PC-3 (cell line): ENCODE data around the gene GSTM4. TPM values are rescaled to one million over a fixed set of nuclear protein-coding genes. Genes with fewer than 3 reads are reported as not detected.

Experiments
- ATAC-seq: fragments of 200-7000 bp; cut with Tn5 transposase; 2 replicates; pipeline ENCODE4 v1.9.1; 2020; ENCODE audit warnings: mild to moderate bottlenecking, moderate library complexity
- BruUV-seq: library from RNA; stranded (reverse); fragments of 400-500 nt; replicated peaks from 2 replicates; lab custom pipeline; 2021; lab: Mats Ljungman, UMichigan
- CTCF ChIA-PET: fragments of 300-600 bp; sonication (Branson Sonifier 250); formaldehyde crosslinking; loops from one replicate; lab custom pipeline; 2022; ENCODE audit warnings: antibody characterized with exemption; lab: Charles Lee
- POLR2A ChIA-PET: fragments of 300-600 bp; sonication (Branson Sonifier 250); formaldehyde crosslinking; loops from one replicate; lab custom pipeline; 2022; ENCODE audit warnings: antibody characterized with exemption; ENCODE audit not compliant: unreplicated experiment; lab: Charles Lee
- DNase-seq: peaks from one replicate; pipeline ENCODE4 v3.0.0-alpha.2; 2015
- H2AFZ ChIP-seq: fragments of 300-600 bp; sonication (generic); 2 replicates; pipeline ENCODE4 v1.6.0; 2016; ENCODE audit warnings: antibody characterized with exemption, low read length
- H3F3A ChIP-seq: fragments of 300-600 bp; sonication (generic); one replicate; pipeline ENCODE4 v1.6.0; 2017; ENCODE audit warnings: antibody characterized with exemption, low read length, control low read depth, mild to moderate bottlenecking; ENCODE audit not compliant: unreplicated experiment
- H3K27ac ChIP-seq: fragments of 300-600 bp; sonication (generic); 2 replicates; pipeline ENCODE4 v1.5.1; 2016; ENCODE audit warnings: mild to moderate bottlenecking, low read length
- H3K27me3 ChIP-seq: fragments of 300-600 bp; sonication (generic); 2 replicates; pipeline ENCODE4 v1.6.1; 2016; ENCODE audit warnings: low read length, mixed read lengths
- H3K36me3 ChIP-seq: fragments of 300-600 bp; sonication (generic); 2 replicates; pipeline ENCODE4 v1.6.1; 2016; ENCODE audit warnings: low read depth, mixed run types, low read length, mixed read lengths
- H3K4me1 ChIP-seq: fragments of 300-600 bp; sonication (generic); 2 replicates; pipeline ENCODE4 v1.5.1; 2016; ENCODE audit warnings: low read length; ENCODE audit not compliant: insufficient read depth
- H3K4me2 ChIP-seq: fragments of 300-600 bp; sonication (generic); 2 replicates; pipeline ENCODE4 v1.6.0; 2016; ENCODE audit warnings: low read length
- H3K4me3 ChIP-seq: fragments of 300-600 bp; sonication (generic); 2 replicates; pipeline ENCODE4 v1.5.1; 2016; ENCODE audit warnings: mild to moderate bottlenecking, low read length, mixed read lengths
- H3K79me2 ChIP-seq: fragments of 300-600 bp; sonication (generic); 2 replicates; pipeline ENCODE4 v1.6.1; 2017; ENCODE audit warnings: low read length, mixed read lengths
- H3K9ac ChIP-seq: fragments of 300-600 bp; sonication (generic); 2 replicates; pipeline ENCODE4 v1.6.0; 2016; ENCODE audit warnings: mild to moderate bottlenecking, low read length
- H3K9me2 ChIP-seq: fragments of 300-600 bp; sonication (generic); replicated peaks from 2 replicates; pipeline ENCODE4 v1.6.1; 2016; ENCODE audit warnings: mixed run types, low read length, mixed read lengths
- H3K9me3 ChIP-seq: fragments of 300-600 bp; sonication (generic); 2 replicates; pipeline ENCODE4 v1.6.1; 2016; ENCODE audit warnings: low read length, mixed read lengths
- H4K20me1 ChIP-seq: fragments of 300-600 bp; sonication (generic); 2 replicates; pipeline ENCODE4 v1.6.1; 2016; ENCODE audit warnings: low read length, mixed read lengths
- CTCF ChIP-seq: fragments of 300-600 bp; sonication (generic); conservative IDR thresholded peaks from 2 replicates; pipeline ENCODE4 v1.5.1; 2017; ENCODE audit warnings: antibody characterized with exemption, low read depth, mild to moderate bottlenecking, low read length
- EZH2 ChIP-seq: fragments of 300-600 bp; sonication (generic); IDR thresholded peaks from one replicate; pipeline ENCODE4 v1.6.1; 2017; ENCODE audit warnings: antibody characterized with exemption, mild to moderate bottlenecking, low read length; ENCODE audit not compliant: unreplicated experiment
- EZH2phosphoT487 ChIP-seq: fragments of 300-600 bp; sonication (generic); IDR thresholded peaks from 2 replicates; pipeline ENCODE4 v1.6.1; 2018; ENCODE audit warnings: mild to moderate bottlenecking, antibody characterized with exemption, low read length, borderline replicate concordance
- intact Hi-C: fragments of 100-400 bp; cut with micrococcal nuclease; formaldehyde crosslinking; loops from 2 replicates; pipeline ENCODE4 v1.9.0; 2023
- total RNA-seq: library from RNA; depleted of rRNA; stranded (reverse); fragments of >200 nt; gene quantifications from 2 replicates; pipeline ENCODE4 v1.2.3, GENCODE V29; 2014

Gene GSTM4
- total RNA-seq, 1 experiment from 2014 or later = 25.9 TPM

DNA sequence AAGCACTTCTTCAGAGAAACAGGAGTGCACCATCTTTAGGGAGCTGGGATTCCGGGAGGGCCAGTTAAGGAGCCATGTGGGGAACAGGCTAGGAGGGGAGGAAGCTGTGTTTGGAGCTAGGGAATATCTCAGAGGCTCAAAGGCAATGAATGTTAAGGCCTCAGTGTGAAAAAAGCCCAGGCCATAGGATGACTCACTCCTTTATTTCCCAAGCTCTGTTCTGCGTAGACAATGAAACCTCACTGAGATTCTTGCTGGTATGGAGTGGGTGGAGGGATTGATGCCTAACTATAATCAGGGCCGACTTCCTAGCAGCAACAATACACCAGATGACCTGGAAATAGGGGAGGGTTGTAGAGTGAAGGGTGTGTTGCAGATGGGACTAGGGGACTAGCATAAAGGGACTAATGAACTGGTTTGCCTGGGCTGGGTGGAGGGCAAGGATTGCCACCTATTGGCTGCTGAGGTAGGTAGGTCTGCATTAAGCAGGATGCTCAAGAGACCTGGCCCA lies 38.6 kb upstream of the GSTM4 start:
- ChIA-PET CTCF (interaction anchor here (0.8 kb wide), 1 partner anchor 71 kb away, joined by 4 read pairs; no protein-coding TSS in a partner anchor), POLR2A (no interaction called here)
- Histone ChIP-seq H3K4me3 (no peak overlapping the region), H3F3A (no peaks in the 10 kb centered on the region), H3K9me3 (no peaks in the 10 kb centered on the region), H3K27ac (no peak overlapping the region), H3K36me3 (no peaks in the 10 kb centered on the region), H3K4me2 (no peak overlapping the region), H3K9me2 (no peaks in the 10 kb centered on the region), H3K79me2 (peaks cover 27% of the 10 kb centered on the region), H2AFZ (no peak overlapping the region), H3K4me1 (peaks cover 24% of the 10 kb centered on the region), H3K27me3 (no peaks in the 10 kb centered on the region), H4K20me1 (peaks cover 9% of the 10 kb centered on the region), H3K9ac (no peak overlapping the region)
- intact Hi-C loops = no loop called here
- DNase-seq (peak; percentile 48), ATAC-seq (no peak)
- BruUV-seq = no TSS peak
- TF ChIP-seq EZH2phosphoT487 (no peak), CTCF (0 out of 2 replicates have a peak, but pooled peaks have one; percentile 13)

DNA sequence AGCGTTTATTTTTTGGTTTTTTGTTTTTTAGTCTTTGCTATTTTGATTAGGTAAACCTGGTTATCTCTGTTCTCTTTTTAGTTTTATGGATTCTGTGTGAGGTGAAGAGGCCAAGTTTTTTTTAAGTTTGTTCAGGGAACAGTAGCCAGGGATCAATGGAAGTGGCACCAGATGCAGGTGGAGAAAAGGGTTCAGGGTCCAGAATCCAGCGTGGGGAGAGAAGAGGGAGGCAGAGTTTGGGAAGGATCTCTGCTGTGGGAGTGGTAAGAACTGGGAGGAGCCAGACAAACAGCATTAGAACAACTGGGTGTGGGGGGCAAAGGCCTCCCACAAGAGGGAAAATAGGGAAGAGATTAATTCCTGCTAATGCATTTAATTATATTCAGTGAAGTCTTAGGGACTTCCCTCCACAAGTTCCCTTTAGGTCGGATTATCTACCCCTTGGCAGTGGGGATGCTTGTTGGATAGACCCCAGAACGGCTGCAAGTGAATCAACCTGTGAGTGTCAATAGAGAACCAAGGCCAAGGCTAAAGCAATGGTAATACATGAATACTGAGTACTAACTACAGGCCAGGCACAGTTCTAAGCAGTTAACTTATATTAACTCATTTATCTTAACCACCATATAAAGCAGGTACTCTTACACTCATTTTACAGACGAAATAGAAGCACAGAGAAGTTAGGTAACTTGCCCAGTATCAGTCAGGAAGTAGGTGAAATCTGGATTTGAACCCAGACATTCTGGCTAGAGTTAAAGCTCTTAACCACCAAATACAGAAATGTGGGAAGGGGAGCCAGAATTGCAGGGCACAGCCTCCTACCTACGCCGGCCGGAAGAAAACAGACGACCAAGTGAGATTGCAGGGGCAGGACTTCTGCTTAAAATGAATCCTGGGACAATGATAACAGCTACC lies 37.0 kb upstream of the GSTM4 start:
- Histone ChIP-seq H3K27ac (peak overlapping the region; percentile 21), H3K4me1 (peaks cover 24% of the 10 kb centered on the region), H3K36me3 (no peaks in the 10 kb centered on the region), H3F3A (no peaks in the 10 kb centered on the region), H3K4me3 (peak overlapping the region; percentile 95), H3K27me3 (no peaks in the 10 kb centered on the region), H4K20me1 (peaks cover 9% of the 10 kb centered on the region), H3K9me2 (no peaks in the 10 kb centered on the region), H3K9ac (peak overlapping the region; percentile 88), H3K9me3 (no peaks in the 10 kb centered on the region), H2AFZ (peak overlapping the region; percentile 94), H3K79me2 (peaks cover 43% of the 10 kb centered on the region), H3K4me2 (peak overlapping the region; percentile 99)
- intact Hi-C loops = no loop called here
- CTCF ChIA-PET = interaction anchor here (0.6 kb wide), 2 partner anchors 155 to 366 kb away, joined by 3 to 4 read pairs; partner anchors contain the start of gene AHCYL1
- no peak for ATAC-seq
- no peak for TF ChIP-seq EZH2phosphoT487
- no peak for TF ChIP-seq CTCF
- no peak for TF ChIP-seq EZH2
- POLR2A ChIA-PET = interaction anchor here (0.5 to 2.0 kb wide), 2 partner anchors 70 to 225 kb away, joined by 4 to 7 read pairs; partner anchors contain the start of gene GNAI3
- BruUV-seq = TSS peak; percentile 79
- no peak for DNase-seq
